Medulla oblongata (tissue), 1 donor: Measurements from ENCODE around the gene PRODH2.
"Not testable (repeated sequence)": the region's sequence is repeated elsewhere in the genome, so short reads cannot be mapped to it uniquely, and the experiment has no call there.

Experiments
- DNase-seq: peaks from one replicate; pipeline ENCODE4 v3.0.0-alpha.2; 2015; ENCODE audit errors: extremely low spot score

The PRODH2 gene

DNA sequence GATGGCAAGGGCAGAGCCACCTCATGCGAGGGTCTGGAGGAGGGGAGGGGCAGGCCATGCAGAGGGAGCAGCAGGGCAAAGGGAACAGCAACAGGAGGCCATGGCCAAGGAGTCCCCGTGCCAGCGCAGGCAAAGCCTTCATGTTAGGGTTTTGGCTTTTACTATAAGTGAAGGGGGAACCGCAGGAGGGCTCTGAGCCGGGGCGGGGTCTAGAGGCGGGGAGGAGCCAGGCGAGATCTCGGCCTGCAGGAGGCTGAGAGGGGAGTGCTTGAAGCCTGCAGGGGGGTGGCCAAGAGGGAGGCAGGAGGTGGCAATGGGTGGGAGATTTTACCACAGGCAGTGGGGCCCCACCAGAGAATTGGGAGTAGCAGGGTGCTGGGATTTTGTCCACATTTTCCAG lies 31.0 kb downstream of the PRODH2 start:
- DNase-seq, result no peak

- no peak for DNase-seq
Observed at GRCh38 chr19:35780717-35781116, 31.9 kb downstream of the PRODH2 start.

DNA sequence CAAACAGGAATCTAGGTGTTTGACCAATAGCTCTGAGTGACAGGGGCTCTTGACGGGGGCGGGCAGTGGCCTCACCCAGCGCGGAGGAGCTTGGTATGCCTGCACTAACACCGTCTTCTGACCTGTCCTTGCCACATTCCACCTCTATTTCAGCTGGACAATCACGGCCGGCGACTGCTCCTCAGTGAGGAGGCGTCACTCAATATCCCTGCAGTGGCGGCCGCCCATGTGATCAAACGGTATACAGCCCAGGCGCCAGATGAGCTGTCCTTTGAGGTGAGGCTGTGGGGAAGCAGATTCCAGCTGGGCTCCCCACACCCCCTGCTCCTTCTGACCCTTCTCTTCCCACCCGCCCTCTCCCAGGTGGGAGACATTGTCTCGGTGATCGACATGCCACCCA lies 32.6 kb downstream of the PRODH2 start:
- no peak for DNase-seq

DNA sequence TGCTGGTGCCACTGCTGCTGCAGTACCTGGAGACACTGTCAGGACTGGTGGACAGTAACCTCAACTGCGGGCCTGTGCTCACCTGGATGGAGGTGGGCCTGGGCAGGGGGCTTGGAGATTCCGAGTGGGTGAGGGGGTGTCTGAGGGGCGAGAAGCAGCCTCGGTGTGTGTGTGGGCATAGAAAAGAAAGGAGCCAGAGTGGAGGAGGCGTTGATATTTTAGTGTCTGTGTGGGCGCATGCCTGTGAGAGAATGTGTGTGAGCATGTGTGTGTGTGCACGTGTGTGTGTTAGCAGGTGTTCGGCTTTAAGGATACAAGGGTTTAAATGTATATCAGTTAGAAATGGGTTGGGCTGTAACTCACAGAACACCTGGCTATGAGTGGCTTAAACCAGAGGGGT lies 33.6 kb downstream of the PRODH2 start:
- DNase-seq, result no peak

DNA sequence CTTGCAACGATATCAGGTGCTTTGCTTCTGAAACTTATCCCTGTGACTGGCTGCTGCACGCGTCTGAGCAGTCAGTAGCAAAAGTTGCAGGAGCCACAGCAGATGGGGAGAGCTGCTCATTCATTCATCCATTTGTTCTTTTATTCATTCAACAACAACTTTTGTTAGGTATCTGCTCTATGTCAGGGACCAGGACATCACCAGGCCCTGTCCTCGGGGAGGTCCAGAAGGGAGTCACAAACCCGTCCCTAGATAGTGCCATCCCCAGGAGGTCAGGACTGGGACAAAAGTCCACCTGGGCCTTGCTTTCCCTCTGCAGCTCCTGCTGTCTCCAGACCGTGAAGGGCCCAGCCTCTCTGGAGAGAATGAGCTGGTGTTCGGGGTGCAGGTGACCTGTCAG lies 34.7 kb downstream of the PRODH2 start:
- DNase-seq, result no peak

GRCh38 chr19:35777086-35777841 lies 35.4 kb downstream of the PRODH2 start:
- peak; percentile 67 for DNase-seq

GRCh38 chr19:35776102-35776788 lies 36.4 kb downstream of the PRODH2 start:
- DNase-seq, result peak; percentile 24

DNA sequence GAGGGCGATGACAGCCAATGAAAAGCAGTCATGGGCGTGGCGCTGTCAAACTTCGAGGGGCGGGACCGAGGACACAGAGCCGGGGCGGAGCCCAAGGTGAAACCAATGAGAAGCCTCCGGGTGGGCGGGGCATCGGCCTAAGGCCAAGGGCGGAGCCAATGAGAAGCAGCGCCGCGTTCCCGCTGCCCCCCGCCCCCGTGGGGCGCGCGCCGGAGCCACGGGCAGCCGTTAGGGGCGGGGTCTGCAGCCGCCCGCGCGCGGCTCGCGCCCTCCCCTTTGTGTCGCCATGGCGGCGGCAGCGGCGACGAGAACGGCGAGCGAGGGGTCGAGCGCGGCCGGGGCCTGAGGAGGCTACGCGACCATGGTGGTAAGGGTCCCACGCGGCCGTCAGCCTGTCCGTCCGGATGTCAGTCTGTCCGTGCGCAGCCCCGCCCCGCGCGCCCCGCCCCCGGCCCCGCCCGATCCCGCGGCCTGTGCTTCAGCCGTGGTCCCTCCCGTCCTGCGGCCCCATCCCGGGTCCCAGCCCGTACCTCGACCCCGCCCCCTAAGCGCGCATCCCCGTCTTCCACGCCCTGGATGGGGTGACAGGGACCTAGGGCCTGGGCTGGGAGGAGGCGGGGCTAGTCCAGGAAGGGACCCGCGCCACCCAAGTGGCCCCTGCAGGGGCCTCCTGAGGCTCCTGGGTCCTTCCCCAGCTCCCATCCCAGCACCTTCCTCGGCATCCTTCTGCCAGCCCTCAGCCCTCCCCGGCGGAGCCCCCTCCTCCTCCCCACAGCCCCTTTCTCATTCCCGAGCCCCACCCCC lies 37.1 kb downstream of the PRODH2 start, which contains the start of gene ARHGAP33:
ARHGAP33 (plus strand) TSS at position 267 of the 804 bp plus-strand sequence; CDS start at position 362, 95 bp downstream.
- DNase-seq, result peak; percentile 99

GRCh38 chr19:35775046-35775297 lies 37.7 kb downstream of the PRODH2 start:
- DNase-seq, result no peak

GRCh38 chr19:35774274-35775045 lies 38.2 kb downstream of the PRODH2 start:
- DNase-seq, result no peak

GRCh38 chr19:35773020-35773806 lies 39.4 kb downstream of the PRODH2 start:
- no peak for DNase-seq

- DNase-seq, result not testable (repeated sequence)
Observed at GRCh38 chr19:35772362-35772761, 40.3 kb downstream of the PRODH2 start.

DNA sequence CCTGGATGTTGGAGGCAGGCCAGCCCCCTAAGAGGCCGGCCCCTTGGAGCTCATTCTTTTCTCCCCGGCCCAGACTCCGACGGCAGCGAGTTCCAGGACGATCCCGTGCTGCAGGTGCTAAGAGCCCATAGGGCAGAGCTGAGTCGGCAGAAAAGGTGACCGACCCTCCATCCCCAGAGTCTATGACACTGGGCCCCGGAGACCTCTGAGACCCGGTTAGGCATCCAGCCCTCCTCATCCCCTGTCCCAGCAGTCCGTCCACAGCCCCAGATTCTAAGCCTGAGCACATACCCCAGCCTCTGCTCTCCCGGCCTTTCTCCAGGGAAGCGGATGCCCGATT lies 44.6 kb downstream of the PRODH2 start:
- no peak for DNase-seq

GRCh38 chr19:35767288-35768081 lies 45.2 kb downstream of the PRODH2 start:
- DNase-seq, result no peak

DNA sequence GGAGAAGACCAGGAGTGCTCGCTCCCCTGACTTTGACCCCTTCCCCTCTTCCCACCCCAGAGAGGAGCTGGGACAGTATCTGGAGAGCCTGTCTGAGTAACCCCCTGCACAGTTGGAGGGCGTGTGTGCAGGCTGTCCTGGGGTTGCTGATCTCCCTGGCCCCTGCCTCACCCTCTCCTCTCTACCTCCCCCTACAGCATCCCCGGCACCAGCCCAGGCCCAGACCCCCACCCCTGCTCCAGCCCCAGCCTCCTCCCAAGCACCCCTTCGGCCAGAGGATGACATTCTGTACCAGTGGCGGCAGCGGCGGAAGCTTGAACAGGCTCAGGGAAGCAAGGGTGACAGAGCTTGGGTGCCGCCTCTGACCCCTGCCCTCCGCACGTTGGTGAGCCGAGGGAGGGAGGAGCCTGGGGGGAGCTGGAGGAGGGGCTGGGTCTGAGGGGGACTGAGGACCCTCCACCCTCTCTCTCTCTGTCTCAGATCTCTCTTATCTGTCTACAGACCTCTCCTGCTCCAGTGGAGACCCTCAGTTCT lies 46.0 kb downstream of the PRODH2 start:
- DNase-seq, result no peak

- no peak for DNase-seq
Observed at GRCh38 chr19:35764432-35765315, 48.0 kb downstream of the PRODH2 start.

- DNase-seq, result no peak
Observed at GRCh38 chr19:35760711-35761349, 51.8 kb downstream of the PRODH2 start.

GRCh38 chr19:35759697-35760096 lies 52.9 kb downstream of the PRODH2 start:
- no peak for DNase-seq
